Mucosa of gallbladder (tissue), 1 donor: ENCODE data around the gene JAKMIP1. TPM values are rescaled to one million over a fixed set of nuclear protein-coding genes. Genes with fewer than 3 reads are reported as not detected.

Experiments used
- DNase-seq: peaks from one replicate; pipeline ENCODE4 v3.0.0-alpha.2; 2020; ENCODE audit warnings: low spot score
- total RNA-seq: library from RNA; stranded (reverse); gene quantifications from one replicate; pipeline ENCODE4 v1.2.1, GENCODE V29; 2021
- donor health status: DM: no; HTN: no; CAD: no.

The JAKMIP1 gene
- total RNA-seq, 1 donor from 2014 or later, result 0.37 TPM

GRCh38 chr4:6095023-6095752 lies 105.2 kb downstream of the JAKMIP1 start:
- DNase-seq, result no peak

DNA sequence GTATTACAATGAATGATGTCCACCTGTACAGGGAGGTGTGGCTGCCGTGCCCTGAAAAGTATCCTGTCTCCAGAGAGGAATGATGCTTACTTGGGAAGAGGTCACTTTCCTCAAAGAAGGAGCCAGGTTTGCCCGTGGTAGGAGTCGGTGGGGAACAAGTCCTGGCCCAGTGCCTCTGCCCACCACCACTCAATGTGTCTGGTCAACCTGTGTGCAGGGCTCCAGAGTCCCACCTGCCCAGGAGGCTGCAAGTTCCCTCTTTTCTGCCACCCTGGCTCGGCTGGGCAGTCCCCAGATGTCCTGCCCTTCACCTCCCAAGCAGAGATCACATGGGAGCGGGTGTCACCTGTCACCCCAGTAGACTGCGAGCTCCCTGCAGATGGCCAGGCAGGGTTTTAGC lies 106.7 kb downstream of the JAKMIP1 start:
- no peak for DNase-seq

GRCh38 chr4:6092971-6093370 lies 107.4 kb downstream of the JAKMIP1 start:
- no peak for DNase-seq

GRCh38 chr4:6092131-6092530 lies 108.2 kb downstream of the JAKMIP1 start:
- DNase-seq, result no peak

- DNase-seq, result no peak
Observed at GRCh38 chr4:6090931-6091330, 109.4 kb downstream of the JAKMIP1 start.

- no peak for DNase-seq
Observed at GRCh38 chr4:6088950-6089349, 111.4 kb downstream of the JAKMIP1 start.

GRCh38 chr4:6087669-6088341 lies 112.5 kb downstream of the JAKMIP1 start:
- peak; percentile 22 for DNase-seq

- no peak for DNase-seq
Observed at GRCh38 chr4:6086846-6087245, 113.5 kb downstream of the JAKMIP1 start.

- no peak for DNase-seq
Observed at GRCh38 chr4:6085691-6086628, 114.4 kb downstream of the JAKMIP1 start.

DNA sequence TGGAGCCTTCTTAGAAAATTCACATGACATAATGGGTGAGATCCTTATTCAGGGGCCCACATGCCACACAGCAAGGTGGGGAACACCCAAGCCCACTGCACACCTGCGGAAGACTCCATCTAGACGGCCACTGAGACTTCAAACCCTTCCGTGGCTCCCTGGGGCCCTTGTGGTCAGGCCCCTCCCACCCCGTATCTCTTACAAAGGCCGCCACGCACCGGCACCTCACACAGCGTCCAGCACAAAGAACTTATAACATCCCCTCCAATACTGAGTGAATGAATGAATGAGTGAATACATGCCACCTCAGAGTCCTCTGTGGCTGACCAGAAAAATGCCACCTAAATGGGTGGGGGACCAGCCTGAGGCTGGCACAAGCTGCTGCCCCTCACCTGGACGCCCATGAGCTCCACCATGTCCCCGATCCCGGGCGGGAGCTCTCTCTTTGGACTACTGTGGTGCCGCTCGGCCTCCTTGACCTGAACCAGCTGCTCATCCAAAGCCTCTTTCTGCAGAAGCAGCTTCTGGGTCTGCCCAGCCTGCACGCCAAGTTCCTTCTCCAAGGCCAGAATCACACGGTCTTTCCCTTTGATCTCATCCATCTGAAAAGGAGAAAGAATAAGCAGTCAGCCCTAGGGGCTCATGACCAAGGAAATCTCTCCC lies 115.2 kb downstream of the JAKMIP1 start:
- DNase-seq, result no peak

GRCh38 chr4:6079965-6080364 lies 120.4 kb downstream of the JAKMIP1 start:
- no peak for DNase-seq

DNA sequence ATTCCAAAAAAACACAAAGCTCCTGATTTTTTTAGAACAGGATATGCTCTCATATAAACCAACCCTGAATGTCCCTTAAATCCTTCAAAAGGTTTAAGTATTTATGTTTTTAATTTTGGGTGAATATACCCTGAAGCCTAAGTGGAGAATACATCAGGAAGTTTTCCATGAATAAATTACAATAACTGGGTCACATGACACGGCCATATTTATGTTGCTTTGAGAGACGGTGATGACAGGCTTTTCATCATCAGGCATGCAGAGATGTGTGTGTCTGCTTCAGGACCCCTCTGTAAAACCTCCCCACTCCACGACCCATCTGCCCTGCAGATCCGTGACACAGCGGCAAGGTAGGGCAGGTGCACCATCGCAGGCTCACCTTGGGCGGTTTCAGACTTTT lies 121.8 kb downstream of the JAKMIP1 start:
- no peak for DNase-seq

- no peak for DNase-seq
Observed at GRCh38 chr4:6076391-6076790, 124.0 kb downstream of the JAKMIP1 start.

- no peak for DNase-seq
Observed at GRCh38 chr4:6074758-6075157, 125.6 kb downstream of the JAKMIP1 start.

GRCh38 chr4:6071959-6072720 lies 128.2 kb downstream of the JAKMIP1 start:
- peak; percentile 63 for DNase-seq

GRCh38 chr4:6071191-6071958 lies 129.0 kb downstream of the JAKMIP1 start:
- no peak for DNase-seq

GRCh38 chr4:6069845-6070709 lies 130.3 kb downstream of the JAKMIP1 start:
- no peak for DNase-seq

GRCh38 chr4:6068986-6069385 lies 131.4 kb downstream of the JAKMIP1 start:
- DNase-seq, result no peak

- DNase-seq, result no peak
Observed at GRCh38 chr4:6065934-6066590, 134.3 kb downstream of the JAKMIP1 start.
